ENCODE results near the gene EXD3. TPM values are rescaled to one million over a fixed set of nuclear protein-coding genes. Genes with fewer than 3 reads are reported as not detected.

EXD3 gene
- total and polyA plus RNA-seq, 2 of the 13 experiments (the other 11 are each of a cell fraction or from before 2014, with no cell fraction given): 2.7 to 4.8 TPM

- TF ChIP-seq FOXA1 (IDR thresholded peaks at IDR 0.05) (no peak), FOXA1 (CRISPR knock-in tag; IDR thresholded peaks at IDR 0.05) (0 out of 2 replicates have a peak, but pooled peaks have one; percentile 4), YEATS2 (CRISPR knock-in tag; IDR thresholded peaks at IDR 0.05; ENCODE audit: borderline replicate concordance) (peak; percentile 29; the same call in 1 of the 2 replicates), CTCF (CRISPR knock-in tag; IDR thresholded peaks at IDR 0.05) (peak; percentile 92), SUZ12 (IDR thresholded peaks at IDR 0.05; ENCODE audit: low read depth, low read length) (no peak), ZNF597 (CRISPR knock-in tag; IDR thresholded peaks at IDR 0.05) (no peak), NFE2L1 (CRISPR knock-in tag; IDR thresholded peaks at IDR 0.05; ENCODE audit: borderline replicate concordance) (0 out of 2 replicates have a peak, but pooled peaks have one; percentile 33), STAG1 (CRISPR knock-in tag; IDR thresholded peaks at IDR 0.05) (peak; percentile 91), ZNF350 (CRISPR knock-in tag; IDR thresholded peaks at IDR 0.05; ENCODE audit: borderline replicate concordance, low read depth) (peak; percentile 25; the same call in 1 of the 2 replicates), GATAD2A (CRISPR knock-in tag; IDR thresholded peaks at IDR 0.05) (peak; percentile 31; the same call in 1 of the 2 replicates), NAIF1 (CRISPR knock-in tag; IDR thresholded peaks at IDR 0.05; ENCODE audit: borderline replicate concordance) (no peak), BORCS8-MEF2B (CRISPR knock-in tag; IDR thresholded peaks at IDR 0.05) (peak; percentile 59; the same call in 1 of the 2 replicates), SMC3 (IDR thresholded peaks at IDR 0.05; ENCODE audit: low read length) (peak; percentile 59), ETV6 (CRISPR knock-in tag; conservative IDR thresholded peaks at IDR 0.05) (no peak), MAFK (conservative IDR thresholded peaks at IDR 0.05 in 1 of 2, IDR thresholded peaks at IDR 0.05 in 1 of 2; ENCODE audit: low read length in 2 of 2) (0 out of 4 replicates have a peak, but pooled peaks of 1 of the 2 experiments have one; percentile 4), NRL (CRISPR knock-in tag; IDR thresholded peaks at IDR 0.05; ENCODE audit: borderline replicate concordance) (peak; percentile 66; the same call in 1 of the 2 replicates), ERF (CRISPR knock-in tag; IDR thresholded peaks at IDR 0.05) (0 out of 2 replicates have a peak, but pooled peaks have one; percentile 33), CREM (IDR thresholded peaks at IDR 0.05) (no peak), CREM (CRISPR knock-in tag; IDR thresholded peaks at IDR 0.05) (no peak), PLRG1 (conservative IDR thresholded peaks at IDR 0.05) (no peak), ZNF75D (CRISPR knock-in tag; IDR thresholded peaks at IDR 0.05; ENCODE audit: borderline replicate concordance) (no peak), ZNF839 (CRISPR knock-in tag; IDR thresholded peaks at IDR 0.05; ENCODE audit: borderline replicate concordance) (peak; percentile 43; the same call in 1 of the 2 replicates), EEA1 (CRISPR knock-in tag; IDR thresholded peaks at IDR 0.05; ENCODE audit: borderline replicate concordance) (no peak), ZNF33A (CRISPR knock-in tag; IDR thresholded peaks at IDR 0.05; ENCODE audit: borderline replicate concordance) (no peak), CEBPZ (IDR thresholded peaks at IDR 0.05; ENCODE audit: low read length) (no peak), ZNF788 (CRISPR knock-in tag; IDR thresholded peaks at IDR 0.05; ENCODE audit: borderline replicate concordance) (0 out of 2 replicates have a peak, but pooled peaks have one; percentile 38)
These were observed 136.0 kb downstream of the EXD3 start (continued) for GRCh38 chr9:137286975-137287383.
